ENCODE measurements around the gene GRID1. TPM values are rescaled to one million over a fixed set of nuclear protein-coding genes. Genes with fewer than 3 reads are reported as not detected.

Gene GRID1
- total RNA-seq, 1 experiment from 2014 or later: not detected

GRCh38 chr10:86203162-86203905 is 163.3 kb downstream of the GRID1 start:
- no peaks in the 10 kb centered on the region for H4K20me1 ChIP-seq (ENCODE audit: insufficient read depth)
- H3K9me2 ChIP-seq (ENCODE audit: insufficient read depth): no peaks in the 10 kb centered on the region
- no peak overlapping the region for H3K4me3 ChIP-seq
- TF ChIP-seq EZH2 (IDR thresholded peaks at IDR 0.05; ENCODE audit: low read depth): no peak
- no peak for TF ChIP-seq CTCF (conservative IDR thresholded peaks at IDR 0.05)
- intact Hi-C loops (cut with micrococcal nuclease; ENCODE audit: unreplicated experiment): no loop called here
- H3K27me3 ChIP-seq (ENCODE audit: insufficient read depth, low read depth): no peaks in the 10 kb centered on the region; the same call in 1 of the 2 replicates
- H3K79me2 ChIP-seq (ENCODE audit: low read depth): no peaks in the 10 kb centered on the region
- no TSS peak for BruUV-seq (replicated peaks)
- H3K36me3 ChIP-seq (ENCODE audit: low read depth): no peaks in the 10 kb centered on the region
- no peaks in the 10 kb centered on the region for H3F3A ChIP-seq (ENCODE audit: insufficient read depth, low read depth)
- H3K9me3 ChIP-seq (ENCODE audit: insufficient read depth, low read depth): no peaks in the 10 kb centered on the region
- ChIA-PET POLR2A (ENCODE audit: unreplicated experiment) (no interaction called here), CTCF (no interaction called here)
- DNase-seq: peak in 1 of 2 experiments; percentile 10
- H3K27ac ChIP-seq: no peak overlapping the region
- no peak overlapping the region for H3K4me2 ChIP-seq
- H2AFZ ChIP-seq: no peak overlapping the region
- no peaks in the 10 kb centered on the region for H3K4me1 ChIP-seq (replicated peaks; ENCODE audit: insufficient read depth)

GRCh38 chr10:86202226-86202735 is 164.3 kb downstream of the GRID1 start:
- POLR2A ChIA-PET (ENCODE audit: unreplicated experiment): no interaction called here
- H3K9me2 ChIP-seq (ENCODE audit: insufficient read depth): no peaks in the 10 kb centered on the region
- intact Hi-C loops (cut with micrococcal nuclease; ENCODE audit: unreplicated experiment): no loop called here
- no peak overlapping the region for H3K27ac ChIP-seq
- H3K36me3 ChIP-seq (ENCODE audit: low read depth): no peaks in the 10 kb centered on the region
- no peaks in the 10 kb centered on the region for H3K9me3 ChIP-seq (ENCODE audit: insufficient read depth, low read depth)
- no peak for TF ChIP-seq EZH2 (IDR thresholded peaks at IDR 0.05; ENCODE audit: low read depth)
- no peak for TF ChIP-seq CTCF (conservative IDR thresholded peaks at IDR 0.05)
- no peak overlapping the region for H2AFZ ChIP-seq
- no peak overlapping the region for H3K4me2 ChIP-seq
- H3K4me3 ChIP-seq: no peak overlapping the region
- H4K20me1 ChIP-seq (ENCODE audit: insufficient read depth): no peaks in the 10 kb centered on the region
- no TSS peak for BruUV-seq (replicated peaks)
- no peaks in the 10 kb centered on the region for H3K79me2 ChIP-seq (ENCODE audit: low read depth)
- peaks cover 5% of the 10 kb centered on the region for H3K27me3 ChIP-seq (ENCODE audit: insufficient read depth, low read depth)
- CTCF ChIA-PET: no interaction called here
- H3K4me1 ChIP-seq (replicated peaks; ENCODE audit: insufficient read depth): no peaks in the 10 kb centered on the region
- no peak for DNase-seq
- no peaks in the 10 kb centered on the region for H3F3A ChIP-seq (ENCODE audit: insufficient read depth, low read depth)

GRCh38 chr10:86200867-86201266 is 165.7 kb downstream of the GRID1 start:
- ChIA-PET POLR2A (ENCODE audit: unreplicated experiment) (no interaction called here), CTCF (no interaction called here)
- no peak for DNase-seq
- Histone ChIP-seq H3K27ac (no peak overlapping the region), H2AFZ (no peak overlapping the region), H4K20me1 (ENCODE audit: insufficient read depth) (no peaks in the 10 kb centered on the region), H3F3A (ENCODE audit: insufficient read depth, low read depth) (no peaks in the 10 kb centered on the region), H3K79me2 (ENCODE audit: low read depth) (no peaks in the 10 kb centered on the region), H3K4me2 (no peak overlapping the region), H3K4me3 (no peak overlapping the region), H3K9me2 (ENCODE audit: insufficient read depth) (no peaks in the 10 kb centered on the region), H3K36me3 (ENCODE audit: low read depth) (no peaks in the 10 kb centered on the region), H3K9me3 (ENCODE audit: insufficient read depth, low read depth) (no peaks in the 10 kb centered on the region), H3K4me1 (replicated peaks; ENCODE audit: insufficient read depth) (no peaks in the 10 kb centered on the region), H3K27me3 (ENCODE audit: insufficient read depth, low read depth) (peaks cover 10% of the 10 kb centered on the region)
- intact Hi-C loops (cut with micrococcal nuclease; ENCODE audit: unreplicated experiment): no loop called here
- BruUV-seq (replicated peaks): no TSS peak
- TF ChIP-seq CTCF (conservative IDR thresholded peaks at IDR 0.05) (no peak), EZH2 (IDR thresholded peaks at IDR 0.05; ENCODE audit: low read depth) (no peak)
